Right kidney (tissue), 1 donor: ENCODE results near the gene ITGB5.

Experiments
- DNase-seq: peaks from one replicate; pipeline ENCODE4 v3.0.0-alpha.2; 2016

Gene ITGB5

DNA sequence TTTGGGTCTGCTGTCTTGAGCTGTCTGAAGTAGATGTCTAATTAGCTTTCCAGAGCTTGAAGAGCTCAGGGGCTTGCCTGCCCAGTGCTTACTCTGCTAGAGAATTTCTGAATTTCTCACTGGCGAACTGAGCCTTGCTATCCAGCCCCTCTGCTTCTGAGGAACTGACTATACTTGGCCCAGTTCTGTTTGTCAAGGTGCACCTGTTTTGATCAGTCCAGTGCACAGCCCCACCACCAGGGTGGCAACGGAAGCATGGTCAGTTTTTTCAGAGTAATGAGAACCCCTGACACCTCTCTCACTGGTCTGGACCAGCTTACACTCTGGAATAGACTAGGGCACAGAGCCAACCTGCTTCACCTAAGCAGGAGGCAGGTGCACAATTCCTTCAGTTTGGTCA is 25.2 kb downstream of the ITGB5 start:
- no peak for DNase-seq

DNA sequence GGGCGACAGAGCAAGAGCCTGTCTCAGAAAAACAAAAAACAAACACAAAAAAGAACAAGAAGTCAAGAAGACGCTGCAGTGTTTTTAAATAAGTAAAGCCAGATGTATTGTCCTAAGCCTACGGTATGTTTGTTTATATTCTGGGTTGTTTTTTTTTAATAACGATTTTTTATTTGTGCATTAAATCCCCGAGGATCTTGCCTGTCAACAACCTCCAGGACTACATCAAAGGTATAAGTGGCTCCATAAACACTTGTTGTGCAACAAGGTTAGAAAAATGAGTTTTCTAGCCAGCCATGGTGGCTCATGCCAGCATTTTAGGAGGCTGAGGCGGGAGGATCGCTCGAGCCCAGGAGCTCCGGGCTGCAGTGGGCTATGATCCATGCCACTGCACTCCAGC is 26.1 kb downstream of the ITGB5 start:
- DNase-seq, result no peak

DNA sequence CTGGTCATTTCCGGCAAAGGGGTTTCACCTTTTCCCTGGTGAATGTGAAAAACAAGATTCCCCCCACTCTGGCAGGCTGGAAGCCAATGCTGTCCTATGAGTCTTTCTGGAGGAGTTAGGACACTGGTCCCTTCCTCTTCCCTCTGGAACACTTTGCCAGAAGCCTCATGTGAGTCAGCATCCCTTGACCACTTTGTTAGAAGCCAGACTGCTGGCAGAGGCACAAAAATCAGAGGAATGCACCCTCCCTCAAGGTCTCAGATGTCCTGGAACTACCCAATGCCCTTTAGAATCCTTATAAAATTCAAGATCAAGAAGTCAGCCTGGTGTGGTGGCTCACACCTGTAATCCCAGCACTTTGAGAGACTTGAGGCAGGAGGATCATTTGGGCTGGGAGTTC is 26.6 kb downstream of the ITGB5 start:
- DNase-seq, result no peak

DNA sequence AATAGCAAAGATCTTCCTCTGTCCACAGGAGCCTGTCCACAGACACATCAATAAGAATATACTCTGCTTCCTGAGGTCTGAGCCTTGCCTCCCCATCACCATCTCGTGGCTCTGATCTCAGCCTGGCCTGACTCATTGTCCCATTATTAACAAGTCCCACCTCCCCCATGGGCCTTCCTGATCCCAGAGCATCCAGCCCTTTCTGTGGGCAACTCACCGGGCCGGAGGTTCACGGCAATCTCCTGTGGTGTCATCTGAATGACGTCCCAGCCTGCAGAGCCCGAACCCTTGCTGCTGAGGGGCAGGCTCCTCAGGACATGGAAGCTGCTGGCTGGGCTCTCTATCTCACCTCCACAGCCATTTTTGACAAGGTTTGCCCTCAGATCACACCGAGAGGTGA is 28.1 kb downstream of the ITGB5 start:
- no peak for DNase-seq

DNA sequence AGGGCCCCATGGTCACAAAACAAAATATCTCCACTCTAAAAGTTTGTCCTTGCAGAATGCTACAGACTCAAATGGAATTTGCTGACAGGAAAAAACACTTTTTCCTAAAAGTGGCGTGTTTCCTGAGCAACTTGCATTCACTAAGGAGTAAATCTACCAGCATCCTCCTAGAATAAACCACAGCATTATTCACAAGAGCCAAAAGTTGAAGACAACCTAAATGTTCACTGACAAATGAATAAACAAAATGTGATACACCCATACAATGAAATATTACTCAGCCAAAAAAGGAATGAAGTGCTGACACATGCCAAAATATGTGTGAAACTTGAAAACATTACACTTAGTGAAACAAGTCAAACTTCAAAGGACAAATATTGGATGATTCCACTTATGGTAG is 28.9 kb downstream of the ITGB5 start:
- no peak for DNase-seq

DNA sequence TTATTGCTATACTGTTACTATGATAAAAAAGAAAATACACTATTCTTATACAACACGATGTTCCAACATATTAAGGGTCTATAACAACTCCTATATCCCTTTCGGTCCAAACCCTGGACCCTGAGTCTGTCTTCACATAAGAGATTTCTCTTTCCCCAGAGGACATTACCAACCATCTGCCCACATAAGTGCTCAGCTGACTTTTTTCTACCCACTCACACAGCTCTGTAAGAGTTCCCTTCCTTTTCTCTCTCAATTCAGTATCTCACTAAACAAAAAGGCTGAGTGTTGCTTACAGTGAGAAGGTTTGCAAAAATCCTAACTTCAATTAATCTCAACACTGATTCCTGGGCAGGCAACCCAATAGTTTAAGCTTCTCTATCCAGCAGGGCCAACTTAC is 30.5 kb downstream of the ITGB5 start:
- no peak for DNase-seq

DNA sequence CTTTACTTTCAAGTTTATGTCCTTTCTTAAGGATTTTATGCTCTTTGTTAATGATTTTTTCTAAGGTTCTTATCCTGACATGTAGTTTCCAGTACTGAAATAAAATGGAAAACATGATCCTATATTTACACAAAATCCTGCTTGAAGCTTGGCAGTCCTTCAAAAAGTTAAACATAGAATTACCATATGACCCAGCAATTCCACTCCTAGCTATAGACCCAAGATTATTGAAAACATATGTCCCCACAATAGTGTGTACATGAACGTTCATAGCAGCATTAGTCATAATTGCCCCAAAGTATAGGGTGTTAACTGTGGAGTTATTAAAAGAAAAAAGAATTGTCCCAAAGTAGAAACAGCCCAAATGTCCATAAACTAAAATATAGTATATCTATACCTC is 33.2 kb downstream of the ITGB5 start:
- DNase-seq, result no peak

DNA sequence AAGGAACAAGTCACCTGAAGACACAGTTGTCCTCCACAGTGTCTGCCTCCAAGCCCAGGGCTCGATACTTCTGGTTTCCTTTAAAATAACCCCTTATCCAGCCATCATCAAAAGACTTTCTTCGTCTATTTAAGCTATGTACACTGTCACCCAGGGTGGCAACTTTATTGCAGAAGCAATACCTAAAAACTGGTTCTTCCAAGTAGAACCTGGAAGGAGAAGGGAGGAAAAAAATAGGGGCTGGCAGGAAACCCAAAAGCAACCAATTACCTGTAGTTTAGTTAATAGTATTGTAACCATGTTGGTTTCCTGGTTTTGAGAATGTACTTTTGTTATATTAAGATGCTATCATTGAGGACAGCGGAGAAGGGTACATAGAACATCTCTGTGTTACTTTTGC is 33.7 kb downstream of the ITGB5 start:
- DNase-seq, result no peak

DNA sequence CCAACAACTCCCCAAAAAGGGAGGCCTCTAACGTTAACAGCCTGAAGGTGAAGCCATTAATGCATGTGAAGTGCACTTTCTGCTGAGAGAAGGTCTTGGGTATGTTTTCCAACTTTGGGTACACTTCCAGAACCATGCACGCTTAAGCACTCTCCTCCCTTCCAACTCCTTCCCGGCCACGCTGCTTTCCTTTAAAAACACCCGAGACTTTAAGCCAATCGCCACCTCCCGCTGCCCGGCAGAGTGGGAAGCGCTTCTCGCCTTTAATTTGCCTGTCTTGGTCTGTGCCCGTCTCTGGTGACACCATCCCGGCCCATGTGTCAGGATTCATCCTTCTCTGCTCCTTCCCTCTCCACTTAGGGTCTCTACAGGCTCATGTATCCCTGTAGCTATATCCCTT is 35.3 kb downstream of the ITGB5 start:
- no peak for DNase-seq

DNA sequence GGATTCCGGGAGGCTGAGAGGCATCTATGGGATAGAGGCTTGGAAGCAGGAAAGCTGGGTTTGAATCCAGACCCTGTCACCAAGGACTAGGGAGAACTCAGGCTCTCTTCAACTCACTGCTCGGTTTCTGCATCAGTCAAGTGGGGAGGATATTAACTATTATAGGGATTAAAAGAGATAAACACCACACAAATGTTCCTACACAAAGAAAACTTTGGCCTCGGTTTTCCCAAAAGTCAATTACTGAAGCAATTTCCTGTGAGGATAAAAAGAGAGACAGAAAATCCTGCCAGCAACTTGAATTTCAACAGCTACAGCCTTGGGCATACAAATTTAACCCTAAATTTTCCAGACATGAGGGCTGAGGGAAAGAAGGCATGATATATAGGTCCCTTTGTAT is 36.0 kb downstream of the ITGB5 start:
- DNase-seq, result no peak

DNA sequence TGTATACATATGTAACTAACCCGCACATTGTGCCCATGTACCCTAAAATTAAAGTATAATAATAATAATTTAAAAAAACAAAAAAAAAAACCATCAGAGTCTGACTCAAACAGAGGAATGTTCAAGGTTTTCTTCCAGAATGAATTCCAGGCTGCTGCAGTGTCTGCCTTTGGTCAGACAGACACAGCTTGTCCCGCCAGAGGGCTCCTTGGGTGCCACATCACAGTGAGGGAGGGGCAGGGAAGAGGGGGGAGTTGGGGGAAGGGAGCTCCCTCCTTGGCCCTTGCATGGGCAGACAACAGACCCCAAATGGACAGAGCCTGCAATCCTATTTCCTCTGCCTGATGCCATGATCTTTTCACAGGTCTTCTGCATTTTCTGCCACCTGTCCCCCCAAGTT is 36.5 kb downstream of the ITGB5 start:
- DNase-seq, result no peak

DNA sequence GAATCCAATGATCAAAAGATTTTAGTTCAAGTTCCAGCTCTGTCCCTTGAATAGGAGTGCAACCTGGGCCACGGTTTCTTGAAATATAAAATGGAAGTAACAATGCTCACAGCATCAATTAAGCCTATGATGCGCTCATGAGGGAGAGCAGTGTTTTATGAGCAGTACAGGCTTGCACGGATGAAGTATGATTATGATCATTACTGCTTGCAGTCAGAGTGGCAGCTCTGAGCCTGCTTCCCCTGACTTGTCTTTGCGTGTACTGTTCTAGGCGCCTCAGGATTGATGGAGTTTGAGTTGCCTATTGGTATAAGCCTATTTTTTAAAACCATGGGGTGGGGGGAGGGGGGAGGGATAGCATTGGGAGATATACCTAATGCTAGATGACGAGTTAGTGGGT is 37.0 kb downstream of the ITGB5 start:
- DNase-seq, result no peak

DNA sequence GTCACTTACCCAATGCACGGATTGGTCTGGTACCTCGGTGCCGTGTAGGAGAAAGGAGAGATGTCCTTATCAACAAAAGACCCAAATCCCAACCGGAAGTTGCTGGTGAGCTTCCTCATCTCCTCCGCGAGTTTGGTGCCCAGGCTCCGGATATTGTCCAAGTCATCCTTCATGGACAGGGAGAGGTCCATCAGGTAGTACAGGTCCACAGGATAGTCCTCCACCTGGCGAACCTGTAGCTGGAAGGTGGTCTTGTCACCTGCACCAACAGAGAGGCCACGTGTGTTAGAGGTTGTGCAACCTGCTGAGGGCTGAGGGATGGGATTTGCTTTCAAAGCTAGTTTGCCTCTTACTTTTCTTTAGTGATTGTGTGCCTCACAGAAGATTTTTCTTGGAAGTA is 38.9 kb downstream of the ITGB5 start:
- no peak for DNase-seq

DNA sequence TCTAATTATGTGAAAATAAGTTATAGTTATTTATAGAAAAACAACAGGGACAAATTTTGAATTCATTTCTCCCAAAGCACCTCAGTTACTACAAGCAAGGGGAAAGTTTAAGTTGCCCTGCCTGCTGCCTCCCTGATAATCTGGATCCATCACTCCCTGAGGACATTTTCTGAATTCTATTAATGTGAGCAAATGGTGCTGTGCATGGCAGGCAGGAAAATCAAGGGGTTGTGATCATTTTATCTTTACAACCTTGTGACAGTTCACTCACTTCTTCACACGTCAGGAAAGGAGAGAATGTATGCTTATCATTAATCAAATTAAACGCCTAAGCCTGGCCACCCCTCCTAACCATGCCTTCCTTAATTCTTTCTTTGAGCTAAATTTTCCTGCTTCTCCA is 39.3 kb downstream of the ITGB5 start:
- DNase-seq, result no peak

DNA sequence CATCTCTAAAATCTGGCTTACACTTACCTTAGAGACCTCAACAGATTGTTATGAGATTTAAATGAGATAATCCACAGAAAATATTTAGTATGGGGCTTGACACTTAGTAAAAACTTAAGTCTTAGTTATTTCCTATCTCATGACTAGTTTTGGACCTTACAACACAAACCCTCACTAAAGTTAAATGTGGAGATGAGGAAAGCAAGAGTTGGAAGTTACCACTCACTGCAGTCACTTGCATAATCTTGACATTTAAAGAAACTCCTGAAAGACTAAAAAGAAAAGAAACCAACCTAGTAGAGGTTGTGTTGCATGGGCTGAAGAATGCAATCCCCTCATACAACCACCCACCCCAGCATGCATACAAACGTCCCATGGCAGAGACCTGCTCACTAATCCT is 40.1 kb downstream of the ITGB5 start:
- DNase-seq, result no peak

DNA sequence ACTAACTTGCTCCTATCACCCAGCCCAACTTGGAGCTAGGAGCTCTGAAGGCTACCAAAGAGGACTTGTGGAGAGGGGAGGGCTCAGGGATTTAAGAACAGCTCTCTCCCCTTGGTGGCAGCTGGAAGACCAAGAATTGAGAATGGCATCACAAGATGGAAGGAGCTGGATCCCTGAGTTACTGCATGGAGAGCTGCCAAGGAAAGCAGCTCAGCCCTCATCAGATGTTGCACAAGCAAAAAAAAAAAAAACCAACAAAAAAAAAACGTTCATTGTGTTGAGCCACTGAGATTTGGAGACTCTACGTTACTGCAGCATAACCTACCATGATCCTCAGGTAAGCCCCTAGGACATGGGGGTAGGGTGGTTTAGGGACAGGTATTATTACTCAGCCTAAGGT is 41.0 kb downstream of the ITGB5 start:
- no peak for DNase-seq

DNA sequence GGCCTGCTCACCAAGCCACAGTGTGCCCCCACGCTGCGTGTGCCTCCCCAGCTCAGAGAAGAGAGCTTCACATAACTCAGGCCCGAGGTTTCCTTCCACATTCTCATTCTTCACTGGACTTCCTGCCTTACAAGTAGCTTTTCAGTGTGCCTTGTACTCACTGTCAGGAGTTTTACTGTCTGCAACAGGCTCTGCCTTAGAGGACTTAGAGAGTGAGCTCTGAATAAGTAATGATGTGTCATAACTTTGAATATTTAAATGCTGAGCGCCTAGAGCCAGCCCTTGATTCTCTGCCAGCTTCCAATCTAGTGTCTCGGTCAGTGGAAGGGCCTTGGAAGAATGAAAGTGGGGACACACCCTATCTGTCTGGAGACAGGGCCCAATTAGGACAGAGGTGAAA is 41.8 kb downstream of the ITGB5 start:
- DNase-seq, result no peak

DNA sequence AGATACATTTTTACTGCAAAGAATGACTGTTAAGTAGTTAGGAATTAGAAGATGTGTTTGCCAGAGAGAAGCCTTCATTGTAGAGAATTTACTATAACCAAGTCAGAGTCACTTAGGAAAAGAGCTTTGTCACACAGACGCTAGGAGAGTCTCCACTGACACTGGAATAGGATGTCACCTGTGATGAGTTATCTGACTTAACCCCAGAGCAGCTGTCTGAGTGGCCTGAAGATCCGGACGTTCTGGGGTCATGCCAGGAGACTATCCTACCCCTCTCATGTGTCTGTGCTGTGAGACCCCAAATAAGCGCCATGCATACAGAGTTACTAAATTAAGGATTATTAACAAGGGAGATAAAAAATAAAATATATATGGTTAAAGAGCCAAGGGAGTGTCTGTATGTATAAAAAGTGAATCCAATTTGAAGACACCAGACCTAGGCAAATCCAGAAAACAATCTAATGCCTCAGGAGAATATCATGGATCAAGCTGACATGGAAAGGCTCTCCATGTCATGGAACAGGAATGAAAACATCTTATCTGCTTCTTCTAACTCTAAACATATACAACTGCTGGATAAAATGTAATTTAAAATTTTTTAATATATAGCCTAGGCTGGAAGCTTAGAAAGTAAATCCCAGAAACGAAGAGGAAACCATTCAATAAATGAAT is 43.5 kb downstream of the ITGB5 start:
- DNase-seq, result no peak

DNA sequence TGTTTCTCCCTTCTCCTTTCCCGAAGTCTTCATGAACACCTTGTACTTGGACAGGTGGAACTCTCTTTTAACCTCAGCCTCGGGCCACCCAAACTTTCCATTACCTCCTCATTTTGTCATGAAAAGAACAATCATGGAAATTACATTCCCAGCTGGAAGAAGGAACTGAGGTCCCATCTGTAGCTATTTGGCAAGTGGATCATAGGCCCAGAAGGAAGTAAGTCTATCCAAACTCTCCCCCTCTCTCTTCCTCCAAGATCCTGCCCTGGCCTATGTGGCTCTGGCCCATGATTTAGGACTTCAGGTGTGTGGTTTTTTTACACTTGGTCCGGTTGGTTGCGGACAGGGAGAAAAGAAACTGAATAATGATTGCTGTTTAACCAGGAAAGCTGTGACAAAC is 44.1 kb downstream of the ITGB5 start:
- DNase-seq, result no peak

DNA sequence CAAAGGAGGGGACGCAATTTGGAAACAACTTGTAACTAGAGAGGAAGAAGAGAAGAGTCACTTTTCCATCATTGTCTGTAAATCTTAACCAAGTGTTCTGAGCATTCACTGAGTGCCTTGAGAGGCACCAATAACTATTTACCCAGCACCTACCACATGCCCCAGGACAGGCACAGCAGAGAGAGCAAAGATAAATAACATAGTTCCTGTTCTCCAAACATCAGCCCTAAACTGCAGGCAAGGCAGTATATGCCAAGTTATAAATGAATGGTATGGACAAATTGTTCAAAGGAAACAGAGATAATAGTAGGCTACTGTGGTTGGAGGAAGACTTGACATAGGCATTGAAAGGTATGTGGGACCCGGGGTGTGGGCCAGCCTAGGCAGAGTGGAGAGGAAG is 45.6 kb downstream of the ITGB5 start:
- DNase-seq, result no peak

DNA sequence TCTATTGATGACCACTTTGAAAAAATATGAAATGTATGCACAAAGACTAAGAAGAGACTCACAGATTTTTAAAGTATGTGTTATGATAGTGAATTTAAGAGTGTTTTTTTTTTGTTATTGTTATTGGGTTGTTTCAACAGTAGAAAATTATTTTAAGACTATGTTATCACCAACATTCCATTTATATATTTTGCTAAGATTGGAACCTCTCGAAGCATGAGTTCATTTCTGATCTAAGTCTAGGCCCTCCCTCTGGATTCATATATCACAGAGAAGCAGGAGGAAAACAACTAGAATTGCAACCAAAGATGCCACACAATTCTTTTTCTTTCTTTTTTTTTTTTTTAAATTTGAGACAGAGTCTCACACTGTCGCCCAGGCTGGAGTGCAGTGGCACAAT is 46.8 kb downstream of the ITGB5 start:
- DNase-seq, result no peak

DNA sequence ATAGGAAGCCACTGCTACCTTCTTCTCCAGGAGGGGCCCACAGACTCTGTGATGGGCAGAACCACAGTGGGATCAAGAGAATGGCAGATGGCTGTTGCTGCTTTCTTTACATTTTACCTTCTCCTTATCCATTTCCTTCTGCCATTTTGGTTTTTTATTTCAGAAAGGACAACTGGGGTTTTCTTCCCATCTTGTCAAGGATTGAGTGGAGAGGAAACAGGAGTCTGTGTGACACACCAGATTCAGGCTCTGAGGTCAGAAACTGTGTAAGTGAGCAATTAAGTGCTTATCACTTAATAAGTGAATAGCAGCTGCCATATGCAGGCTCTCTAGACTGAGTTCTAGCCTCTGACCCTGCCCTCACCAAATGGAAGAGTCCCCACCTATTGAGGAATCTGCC is 47.3 kb downstream of the ITGB5 start:
- DNase-seq, result no peak

DNA sequence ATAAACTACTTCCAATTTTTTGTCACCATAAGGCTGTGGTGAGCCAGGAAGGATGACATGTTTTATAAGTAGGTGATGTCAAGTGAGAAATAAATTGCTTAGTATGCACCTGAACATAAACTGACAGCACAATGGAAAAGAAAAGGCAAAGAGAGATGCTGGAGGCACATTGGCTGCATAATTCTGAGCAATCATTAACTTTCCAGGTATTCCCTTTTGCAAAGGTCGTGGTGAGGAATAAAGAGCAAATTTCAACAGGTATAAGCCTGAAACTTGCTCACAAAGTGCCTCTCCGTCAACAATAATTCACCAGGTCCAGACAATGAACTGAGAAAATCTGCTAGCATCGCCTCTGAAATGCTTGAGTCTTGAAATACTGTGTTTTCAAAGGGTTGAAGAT is 48.2 kb downstream of the ITGB5 start:
- no peak for DNase-seq

DNA sequence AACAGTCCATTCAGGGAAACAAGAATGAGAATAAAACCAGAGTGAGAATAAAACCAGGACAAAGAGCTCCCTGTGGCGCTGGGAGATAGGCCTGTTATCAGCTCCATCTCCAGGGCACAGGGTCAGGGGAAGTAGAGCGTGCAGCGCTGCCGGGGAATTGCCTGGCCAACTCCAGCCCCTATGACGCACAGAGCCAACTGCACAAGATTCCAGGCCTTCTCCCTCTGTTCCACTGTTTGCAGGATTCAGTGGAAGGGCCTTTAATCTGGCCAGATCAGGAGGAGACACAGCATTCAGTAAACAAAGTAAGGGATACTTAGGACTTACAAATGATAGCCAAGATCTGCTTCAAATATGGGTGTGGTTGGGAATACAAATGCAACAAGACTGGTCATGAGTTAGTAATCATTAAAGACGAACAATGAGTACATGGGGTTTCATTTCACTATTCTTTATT is 49.4 kb downstream of the ITGB5 start:
- no peak for DNase-seq

DNA sequence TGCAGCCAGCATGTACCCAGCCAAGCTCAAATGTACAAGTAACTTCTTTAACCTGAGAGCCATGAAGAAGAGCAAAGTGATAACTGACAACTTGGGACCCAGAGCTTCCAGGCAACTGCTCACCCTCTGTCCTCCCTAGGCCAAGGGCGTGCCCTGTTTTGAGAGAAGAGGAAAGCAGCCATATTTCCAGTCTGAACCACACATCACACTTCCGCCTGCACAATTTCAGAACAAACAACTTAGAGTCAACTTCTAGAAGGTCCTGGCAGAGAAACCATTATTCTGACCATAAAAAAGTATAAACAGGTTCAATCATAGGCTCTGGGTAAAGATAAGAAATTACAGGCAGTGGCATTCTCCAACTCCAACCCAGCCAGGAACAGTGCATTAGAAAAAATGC is 50.1 kb downstream of the ITGB5 start:
- DNase-seq, result no peak
